ENCODE measurements around the gene VEGFB. TPM values are rescaled to one million over a fixed set of nuclear protein-coding genes. Genes with fewer than 3 reads are reported as not detected.

VEGFB gene
- total RNA-seq, 1 experiment from 2014 or later = 47.5 TPM

GRCh38 chr11:64210301-64211020, 23.9 kb upstream of the VEGFB start:
- H3K4me1 ChIP-seq (ENCODE audit: control insufficient read depth in 1 of 2, insufficient read depth in 2 of 2, low read length in 2 of 2) = no peaks in the 10 kb centered on the region
- DNase-seq (ENCODE audit: low read depth, low spot score) = no peak

More at GRCh38 chr11:64210301-64211020, 23.9 kb upstream of the VEGFB start:
- BruUV-seq (replicated peaks) = no TSS peak
- Histone ChIP-seq H3K9me3 (ENCODE audit: control insufficient read depth in 1 of 2, insufficient read depth in 1 of 2, low read depth in 1 of 2, low read length in 2 of 2) (no peaks in the 10 kb centered on the region), H3K79me2 (ENCODE audit: insufficient read depth, low read length) (no peaks in the 10 kb centered on the region), H3K4me3 (replicated peaks in 1 of 2; ENCODE audit: low read depth in 1 of 2, low read length in 2 of 2) (no peak overlapping the region), H3K27me3 (ENCODE audit: insufficient read depth, low read length) (no peaks in the 10 kb centered on the region), H3K9ac (ENCODE audit: low read length) (no peak overlapping the region), H3K4me2 (ENCODE audit: low read length) (no peak overlapping the region), H4K20me1 (ENCODE audit: insufficient read depth) (no peaks in the 10 kb centered on the region), H3K36me3 (ENCODE audit: control insufficient read depth in 1 of 2, insufficient read depth in 2 of 2, low read length in 2 of 2) (peaks cover 10 to 12% of the 10 kb centered on the region in 2 experiments), H3K27ac (ENCODE audit: low read depth, low read length) (no peak overlapping the region), H2AFZ (ENCODE audit: low read depth, low read length, poor library complexity, severe bottlenecking) (no peak overlapping the region), H3K9me2 (ENCODE audit: insufficient read depth) (no peaks in the 10 kb centered on the region)
- CTCF ChIA-PET = no interaction called here
- RAD21 ChIA-PET (ENCODE audit: low non-redundant PET in 1 of 2, low total read pairs in 2 of 2, uncharacterized antibody in 2 of 2, unreplicated experiment in 2 of 2) = no interaction called here
- intact Hi-C loops (cut with micrococcal nuclease) = no loop called here
- TF ChIP-seq EGR1 (IDR thresholded peaks at IDR 0.05; ENCODE audit: low read depth) (no peak), EZH2 (IDR thresholded peaks at IDR 0.05) (no peak), ZNF274 (IDR thresholded peaks at IDR 0.05; ENCODE audit: low read depth, low read length) (no peak), FOSL1 (IDR thresholded peaks at IDR 0.05; ENCODE audit: low read depth) (no peak), POLR2A (IDR thresholded peaks at IDR 0.05; ENCODE audit: borderline replicate concordance, extremely low read depth, insufficient read depth, insufficient read length) (no peak), ZFX (IDR thresholded peaks at IDR 0.05) (no peak), EZH2phosphoT487 (IDR thresholded peaks at IDR 0.05; ENCODE audit: borderline replicate concordance) (no peak), RAD21 (IDR thresholded peaks at IDR 0.05; ENCODE audit: low read depth) (no peak), SRF (IDR thresholded peaks at IDR 0.05; ENCODE audit: low read depth) (no peak)
- TF ChIP-seq, protein P1, sequence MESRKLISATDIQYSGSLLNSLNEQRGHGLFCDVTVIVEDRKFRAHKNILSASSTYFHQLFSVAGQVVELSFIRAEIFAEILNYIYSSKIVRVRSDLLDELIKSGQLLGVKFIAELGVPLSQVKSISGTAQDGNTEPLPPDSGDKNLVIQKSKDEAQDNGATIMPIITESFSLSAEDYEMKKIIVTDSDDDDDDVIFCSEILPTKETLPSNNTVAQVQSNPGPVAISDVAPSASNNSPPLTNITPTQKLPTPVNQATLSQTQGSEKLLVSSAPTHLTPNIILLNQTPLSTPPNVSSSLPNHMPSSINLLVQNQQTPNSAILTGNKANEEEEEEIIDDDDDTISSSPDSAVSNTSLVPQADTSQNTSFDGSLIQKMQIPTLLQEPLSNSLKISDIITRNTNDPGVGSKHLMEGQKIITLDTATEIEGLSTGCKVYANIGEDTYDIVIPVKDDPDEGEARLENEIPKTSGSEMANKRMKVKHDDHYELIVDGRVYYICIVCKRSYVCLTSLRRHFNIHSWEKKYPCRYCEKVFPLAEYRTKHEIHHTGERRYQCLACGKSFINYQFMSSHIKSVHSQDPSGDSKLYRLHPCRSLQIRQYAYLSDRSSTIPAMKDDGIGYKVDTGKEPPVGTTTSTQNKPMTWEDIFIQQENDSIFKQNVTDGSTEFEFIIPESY (IDR thresholded peaks at IDR 0.05; ENCODE audit: extremely low read depth, insufficient replicate concordance, low read length) = no peak
- TF ChIP-seq, protein P2, sequence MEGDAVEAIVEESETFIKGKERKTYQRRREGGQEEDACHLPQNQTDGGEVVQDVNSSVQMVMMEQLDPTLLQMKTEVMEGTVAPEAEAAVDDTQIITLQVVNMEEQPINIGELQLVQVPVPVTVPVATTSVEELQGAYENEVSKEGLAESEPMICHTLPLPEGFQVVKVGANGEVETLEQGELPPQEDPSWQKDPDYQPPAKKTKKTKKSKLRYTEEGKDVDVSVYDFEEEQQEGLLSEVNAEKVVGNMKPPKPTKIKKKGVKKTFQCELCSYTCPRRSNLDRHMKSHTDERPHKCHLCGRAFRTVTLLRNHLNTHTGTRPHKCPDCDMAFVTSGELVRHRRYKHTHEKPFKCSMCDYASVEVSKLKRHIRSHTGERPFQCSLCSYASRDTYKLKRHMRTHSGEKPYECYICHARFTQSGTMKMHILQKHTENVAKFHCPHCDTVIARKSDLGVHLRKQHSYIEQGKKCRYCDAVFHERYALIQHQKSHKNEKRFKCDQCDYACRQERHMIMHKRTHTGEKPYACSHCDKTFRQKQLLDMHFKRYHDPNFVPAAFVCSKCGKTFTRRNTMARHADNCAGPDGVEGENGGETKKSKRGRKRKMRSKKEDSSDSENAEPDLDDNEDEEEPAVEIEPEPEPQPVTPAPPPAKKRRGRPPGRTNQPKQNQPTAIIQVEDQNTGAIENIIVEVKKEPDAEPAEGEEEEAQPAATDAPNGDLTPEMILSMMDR (IDR thresholded peaks at IDR 0.05 in 2 of 3, conservative IDR thresholded peaks at IDR 0.05 in 1 of 3; ENCODE audit: borderline replicate concordance in 1 of 3, insufficient read depth in 1 of 3, low read depth in 2 of 3, low read length in 2 of 3) = no peak
- POLR2A ChIA-PET = no interaction called here
- ATAC-seq = no peak
